RWPE1 (cell line): ENCODE measurements around the gene CIP2A.

Experiments used
- CTCF ChIA-PET: fragments of 350-600 bp; sonication (Branson Sonifier 250); formaldehyde crosslinking; extraction: SDS; loops from one replicate; lab custom pipeline; 2021; lab: Yijun Ruan, JAX
- POLR2A ChIA-PET: fragments of 400-600 bp; formaldehyde crosslinking; extraction: SDS; loops from one replicate; lab custom pipeline; 2020; ENCODE audit warnings: antibody characterized with exemption; ENCODE audit not compliant: low non-redundant PET; lab: Yijun Ruan, JAX
- DNase-seq: peaks from one replicate; pipeline ENCODE4 v3.0.0; 2012; ENCODE audit warnings: low spot score
- H3K27ac ChIP-seq: fragments of 450-650 bp; 2 replicates; pipeline ENCODE4 v1.5.1; 2017
- CTCF ChIP-seq: fragments of 450-650 bp; conservative IDR thresholded peaks from 2 replicates; pipeline ENCODE4 v1.5.1; 2017; ENCODE audit warnings: low read depth, mild to moderate bottlenecking

CIP2A gene

GRCh38 chr3:108509263-108509662 lies 80.0 kb downstream of the CIP2A start:
- POLR2A ChIA-PET = no interaction called here
- CTCF ChIA-PET = no interaction called here
- no peak overlapping the region for H3K27ac ChIP-seq
- TF ChIP-seq CTCF = no peak
- no peak for DNase-seq

- CTCF ChIA-PET = no interaction called here
- POLR2A ChIA-PET = no interaction called here
- TF ChIP-seq CTCF = no peak
- no peak overlapping the region for H3K27ac ChIP-seq
- no peak for DNase-seq
Observed at GRCh38 chr3:108507902-108508301, 81.3 kb downstream of the CIP2A start.

GRCh38 chr3:108505811-108506210 lies 83.4 kb downstream of the CIP2A start:
- no peak for DNase-seq
- TF ChIP-seq CTCF = no peak
- H3K27ac ChIP-seq = no peak overlapping the region
- ChIA-PET CTCF (interaction anchor here (0.5 kb wide), 1 partner anchor 602 kb away, joined by 3 read pairs; no protein-coding TSS in a partner anchor), POLR2A (no interaction called here)

GRCh38 chr3:108503722-108504121 lies 85.5 kb downstream of the CIP2A start:
- DNase-seq = no peak
- ChIA-PET CTCF (no interaction called here), POLR2A (no interaction called here)
- TF ChIP-seq CTCF = no peak
- no peak overlapping the region for H3K27ac ChIP-seq

GRCh38 chr3:108501535-108501934 lies 87.7 kb downstream of the CIP2A start:
- CTCF ChIA-PET = no interaction called here
- POLR2A ChIA-PET = no interaction called here
- H3K27ac ChIP-seq = no peak overlapping the region
- no peak for TF ChIP-seq CTCF
- no peak for DNase-seq

GRCh38 chr3:108500728-108501127 lies 88.5 kb downstream of the CIP2A start:
- ChIA-PET CTCF (no interaction called here), POLR2A (no interaction called here)
- TF ChIP-seq CTCF = no peak
- DNase-seq = no peak
- H3K27ac ChIP-seq = no peak overlapping the region
